ENCODE results near the gene HOXB1.

- TF ChIP-seq CTCF (IDR thresholded peaks at IDR 0.05; ENCODE audit: control extremely low read depth in 1 of 3, insufficient read depth in 1 of 3, low read depth in 1 of 3, low read length in 3 of 3) (peak; percentile 10 to 43 (median 36); a peak in 3 of 4 replicates), EZH2 (IDR thresholded peaks at IDR 0.05; ENCODE audit: low read depth, low read length, severe bottlenecking) (no peak), E2F6 (IDR thresholded peaks at IDR 0.05) (no peak), POLR2AphosphoS5 (IDR thresholded peaks at IDR 0.05; ENCODE audit: low read depth, low read length) (no peak), RAD21 (IDR thresholded peaks at IDR 0.05 in 1 of 2, conservative IDR thresholded peaks at IDR 0.05 in 1 of 2; ENCODE audit: low read depth in 2 of 2, low read length in 2 of 2) (no peak), YY1 (IDR thresholded peaks at IDR 0.05; ENCODE audit: low read depth, low read length) (no peak), RBBP5 (IDR thresholded peaks at IDR 0.05; ENCODE audit: borderline replicate concordance, low read depth, low read length) (no peak), CHD7 (IDR thresholded peaks at IDR 0.05; ENCODE audit: insufficient replicate concordance, low read length) (no peak)
- TF ChIP-seq, protein P1, sequence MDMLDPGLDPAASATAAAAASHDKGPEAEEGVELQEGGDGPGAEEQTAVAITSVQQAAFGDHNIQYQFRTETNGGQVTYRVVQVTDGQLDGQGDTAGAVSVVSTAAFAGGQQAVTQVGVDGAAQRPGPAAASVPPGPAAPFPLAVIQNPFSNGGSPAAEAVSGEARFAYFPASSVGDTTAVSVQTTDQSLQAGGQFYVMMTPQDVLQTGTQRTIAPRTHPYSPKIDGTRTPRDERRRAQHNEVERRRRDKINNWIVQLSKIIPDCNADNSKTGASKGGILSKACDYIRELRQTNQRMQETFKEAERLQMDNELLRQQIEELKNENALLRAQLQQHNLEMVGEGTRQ (IDR thresholded peaks at IDR 0.05; ENCODE audit: low read length): no peak
These were observed 31.3 kb upstream of the HOXB1 start for GRCh38 chr17:48561884-48562810.
